Measurements from ENCODE around the gene PTPRG. TPM values are rescaled to one million over a fixed set of nuclear protein-coding genes. Genes with fewer than 3 reads are reported as not detected.

PTPRG gene
- total RNA-seq, 1 donor from 2014 or later: 0.22 TPM

DNA sequence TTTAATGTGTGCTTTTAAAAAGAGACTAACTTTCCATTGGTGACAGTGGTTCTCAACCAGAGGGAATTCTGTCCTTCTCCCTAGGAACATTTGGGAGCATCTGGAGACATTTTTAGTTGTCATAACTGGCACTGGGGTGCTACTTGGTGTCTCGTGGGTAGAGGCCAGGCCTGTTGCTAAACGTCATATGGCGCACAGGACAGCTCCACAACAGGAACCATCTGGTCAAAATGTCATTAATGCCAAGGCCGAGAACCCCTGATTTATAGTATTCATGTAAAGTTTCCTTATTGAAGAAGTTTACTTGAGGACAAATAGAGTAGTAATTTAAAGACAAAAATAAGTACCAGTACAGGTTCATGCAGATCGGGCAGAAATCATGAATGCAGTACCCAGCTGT, 647.7 kb downstream of the PTPRG start:
- Mint-ChIP-seq H3K9me3 (no peaks in the 10 kb centered on the region), H3K36me3 (ENCODE audit: low read depth) (no peaks in the 10 kb centered on the region), H3K4me1 (no peaks in the 10 kb centered on the region), H3K4me3 (no peak overlapping the region), H3K27ac (no peak overlapping the region), H3K27me3 (no peaks in the 10 kb centered on the region)
- ATAC-seq (ENCODE audit: low read depth) (no peak), DNase-seq (no peak)
- ChIA-PET CTCF (no interaction called here), POLR2A (no interaction called here)
- TF ChIP-seq, protein P1, sequence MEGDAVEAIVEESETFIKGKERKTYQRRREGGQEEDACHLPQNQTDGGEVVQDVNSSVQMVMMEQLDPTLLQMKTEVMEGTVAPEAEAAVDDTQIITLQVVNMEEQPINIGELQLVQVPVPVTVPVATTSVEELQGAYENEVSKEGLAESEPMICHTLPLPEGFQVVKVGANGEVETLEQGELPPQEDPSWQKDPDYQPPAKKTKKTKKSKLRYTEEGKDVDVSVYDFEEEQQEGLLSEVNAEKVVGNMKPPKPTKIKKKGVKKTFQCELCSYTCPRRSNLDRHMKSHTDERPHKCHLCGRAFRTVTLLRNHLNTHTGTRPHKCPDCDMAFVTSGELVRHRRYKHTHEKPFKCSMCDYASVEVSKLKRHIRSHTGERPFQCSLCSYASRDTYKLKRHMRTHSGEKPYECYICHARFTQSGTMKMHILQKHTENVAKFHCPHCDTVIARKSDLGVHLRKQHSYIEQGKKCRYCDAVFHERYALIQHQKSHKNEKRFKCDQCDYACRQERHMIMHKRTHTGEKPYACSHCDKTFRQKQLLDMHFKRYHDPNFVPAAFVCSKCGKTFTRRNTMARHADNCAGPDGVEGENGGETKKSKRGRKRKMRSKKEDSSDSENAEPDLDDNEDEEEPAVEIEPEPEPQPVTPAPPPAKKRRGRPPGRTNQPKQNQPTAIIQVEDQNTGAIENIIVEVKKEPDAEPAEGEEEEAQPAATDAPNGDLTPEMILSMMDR (IDR thresholded peaks at IDR 0.05): no peak
- intact Hi-C loops (cut with micrococcal nuclease): no loop called here

DNA sequence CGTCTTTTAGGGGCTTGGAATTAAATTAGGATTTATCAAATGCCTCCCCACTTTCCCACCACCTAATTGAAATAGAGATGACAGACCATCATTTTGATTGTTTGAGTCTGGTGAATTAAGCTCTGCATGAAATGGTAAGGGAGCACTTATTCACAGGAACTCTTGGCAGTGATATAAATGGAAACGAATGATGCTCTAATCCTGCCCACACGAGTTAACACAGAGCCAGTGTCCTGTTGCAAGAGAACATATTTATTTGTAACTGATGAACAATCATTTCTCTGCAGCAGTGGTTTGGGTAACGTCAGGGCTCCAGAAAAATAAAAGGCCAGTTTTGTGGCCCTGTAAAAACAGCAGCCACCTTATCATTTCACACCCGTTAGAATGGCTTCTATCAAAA, 648.6 kb downstream of the PTPRG start:
- ChIA-PET CTCF (no interaction called here), POLR2A (no interaction called here)
- ATAC-seq (ENCODE audit: low read depth): no peak
- TF ChIP-seq, protein P1 (IDR thresholded peaks at IDR 0.05): no peak
- no peaks in the 10 kb centered on the region for H3K4me1 Mint-ChIP-seq
- no peaks in the 10 kb centered on the region for H3K27me3 Mint-ChIP-seq
- no peak for DNase-seq
- no peaks in the 10 kb centered on the region for H3K36me3 Mint-ChIP-seq (ENCODE audit: low read depth)
- H3K9me3 Mint-ChIP-seq: no peaks in the 10 kb centered on the region
- intact Hi-C loops (cut with micrococcal nuclease): no loop called here
- no peak overlapping the region for H3K4me3 Mint-ChIP-seq
- H3K27ac Mint-ChIP-seq: no peak overlapping the region

DNA sequence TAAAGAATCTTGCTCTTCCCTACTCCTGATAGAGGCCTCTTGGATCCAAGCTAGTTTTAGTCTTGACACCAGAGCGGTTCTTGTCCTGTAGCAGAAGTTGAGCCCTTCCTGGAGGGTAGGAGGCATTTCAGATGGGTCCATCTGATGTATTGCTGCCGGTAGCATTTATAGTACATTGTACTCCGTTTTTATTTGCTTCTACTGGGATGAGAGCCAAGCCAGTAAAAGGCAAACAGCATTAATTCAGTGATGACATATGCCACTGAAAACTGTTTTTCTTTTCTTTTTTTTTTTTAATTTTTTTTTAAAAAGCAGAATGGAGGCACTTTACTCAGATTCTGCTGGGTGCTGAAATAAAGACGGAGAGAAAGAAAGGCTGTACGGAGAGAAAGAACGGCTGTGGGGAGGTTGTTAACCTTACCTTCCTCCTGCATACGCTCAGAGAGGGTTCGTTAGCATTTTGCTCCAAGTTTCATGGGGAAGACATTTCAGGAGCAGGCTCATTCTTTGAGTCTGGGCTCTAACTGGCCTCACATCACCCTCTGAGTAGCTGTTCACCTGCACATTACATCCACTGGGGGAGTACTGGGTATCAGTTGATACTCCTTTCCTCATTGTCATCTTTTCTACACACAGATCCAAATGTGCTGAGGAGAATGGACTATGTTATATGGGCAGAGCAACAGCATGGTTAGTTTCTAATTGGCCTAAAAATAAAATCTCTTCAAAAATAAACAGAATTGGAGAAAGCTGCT, 650.5 kb downstream of the PTPRG start:
- ATAC-seq (ENCODE audit: low read depth): no peak

DNA sequence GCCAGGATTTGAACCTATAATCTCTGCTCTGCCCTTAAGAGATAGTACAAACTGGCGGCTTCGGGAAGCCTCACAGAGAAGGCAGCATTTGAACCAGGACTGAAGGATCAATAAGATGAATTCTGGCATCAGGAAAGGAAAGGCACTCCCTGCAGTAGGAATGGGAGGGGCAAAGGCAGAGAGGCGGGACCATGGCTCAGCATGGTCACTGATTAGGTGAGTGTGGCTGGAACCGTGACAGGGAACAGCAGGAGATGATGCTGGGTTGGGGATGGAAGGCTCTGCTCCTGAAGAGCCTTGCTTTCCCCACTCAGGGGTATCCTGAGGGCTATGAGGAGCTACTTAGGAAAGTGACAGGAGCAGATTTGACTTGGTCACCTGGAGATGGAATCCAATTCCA, 653.5 kb downstream of the PTPRG start:
- Mint-ChIP-seq H3K36me3 (ENCODE audit: low read depth) (no peaks in the 10 kb centered on the region), H3K27me3 (no peaks in the 10 kb centered on the region), H3K27ac (no peak overlapping the region), H3K9me3 (no peaks in the 10 kb centered on the region), H3K4me3 (no peak overlapping the region), H3K4me1 (no peaks in the 10 kb centered on the region)
- DNase-seq: no peak
- TF ChIP-seq, protein P1 (IDR thresholded peaks at IDR 0.05): no peak
- intact Hi-C loops (cut with micrococcal nuclease): no loop called here
- ATAC-seq (ENCODE audit: low read depth): no peak
- ChIA-PET POLR2A (no interaction called here), CTCF (no interaction called here)

More for the DNA sequence above, 650.5 kb downstream of the PTPRG start:
- intact Hi-C loops (cut with micrococcal nuclease): no loop called here
- Mint-ChIP-seq H3K4me1 (no peaks in the 10 kb centered on the region), H3K27me3 (no peaks in the 10 kb centered on the region), H3K27ac (no peak overlapping the region), H3K36me3 (ENCODE audit: low read depth) (no peaks in the 10 kb centered on the region), H3K4me3 (no peak overlapping the region), H3K9me3 (no peaks in the 10 kb centered on the region)
- ChIA-PET POLR2A (no interaction called here), CTCF (no interaction called here)
- DNase-seq: no peak
- TF ChIP-seq, protein P1 (IDR thresholded peaks at IDR 0.05): no peak

DNA sequence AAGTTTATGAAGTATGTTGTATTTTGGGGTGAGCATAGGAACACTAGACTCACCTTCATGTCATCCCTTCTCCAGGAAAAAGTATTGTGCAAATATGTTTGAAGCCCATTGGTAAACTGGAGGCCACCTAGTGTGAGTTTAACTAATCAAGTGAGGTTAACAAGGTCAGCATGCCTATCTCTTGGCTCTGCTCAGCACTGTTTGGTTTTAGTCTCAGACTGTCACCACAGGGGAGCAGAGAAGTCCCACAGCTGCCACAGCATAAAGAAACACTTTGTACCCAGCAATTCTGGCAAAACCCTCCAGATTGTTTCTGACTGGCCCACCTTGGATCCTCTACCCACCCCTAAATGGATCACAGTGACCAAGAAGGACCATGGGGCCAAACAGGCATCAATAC, 659.2 kb downstream of the PTPRG start:
- ChIA-PET CTCF (no interaction called here), POLR2A (no interaction called here)
- Mint-ChIP-seq H3K27ac (no peak overlapping the region), H3K9me3 (no peaks in the 10 kb centered on the region), H3K4me1 (no peaks in the 10 kb centered on the region), H3K4me3 (no peak overlapping the region), H3K36me3 (ENCODE audit: low read depth) (no peaks in the 10 kb centered on the region), H3K27me3 (no peaks in the 10 kb centered on the region)
- DNase-seq: no peak
- TF ChIP-seq, protein P1 (IDR thresholded peaks at IDR 0.05): no peak
- intact Hi-C loops (cut with micrococcal nuclease): no loop called here
- ATAC-seq (ENCODE audit: low read depth): no peak

All from activated B cell treated with CpG ODN at 0.5 μM for 24 hours (primary cell).